IPS-20b (cell line): ENCODE data around the gene CNPY1.

Experiments
- H3K27ac ChIP-seq: one replicate; pipeline ENCODE4 v1.5.1; 2013; ENCODE audit warnings: low read length
- H3K27me3 ChIP-seq: 2 replicates; pipeline ENCODE4 v1.6.1; 2013; ENCODE audit warnings: mild to moderate bottlenecking, low read length, inconsistent platforms; ENCODE audit not compliant: insufficient read depth
- H3K36me3 ChIP-seq: 2 replicates; pipeline ENCODE4 v1.6.1; 2013; ENCODE audit warnings: low read depth, mild to moderate bottlenecking, inconsistent platforms, low read length, moderate library complexity; ENCODE audit not compliant: insufficient read depth
- H3K4me1 ChIP-seq: 2 replicates; pipeline ENCODE4 v1.6.1; 2013; ENCODE audit warnings: mild to moderate bottlenecking, control low read depth, inconsistent platforms, low read length, moderate library complexity; ENCODE audit not compliant: insufficient read depth
- H3K4me3 ChIP-seq: 2 replicates; pipeline ENCODE4 v1.5.1; 2013; ENCODE audit warnings: mild to moderate bottlenecking, low read length, inconsistent platforms
- H3K9ac ChIP-seq: 2 replicates; pipeline ENCODE4 v1.6.1; 2013; ENCODE audit warnings: low read depth, mild to moderate bottlenecking, inconsistent platforms, low read length, moderate library complexity
- H3K9me3 ChIP-seq: 2 replicates; pipeline ENCODE4 v1.6.1; 2013; ENCODE audit warnings: mild to moderate bottlenecking, low read depth, low read length, inconsistent platforms; ENCODE audit not compliant: insufficient read depth

The CNPY1 gene

DNA sequence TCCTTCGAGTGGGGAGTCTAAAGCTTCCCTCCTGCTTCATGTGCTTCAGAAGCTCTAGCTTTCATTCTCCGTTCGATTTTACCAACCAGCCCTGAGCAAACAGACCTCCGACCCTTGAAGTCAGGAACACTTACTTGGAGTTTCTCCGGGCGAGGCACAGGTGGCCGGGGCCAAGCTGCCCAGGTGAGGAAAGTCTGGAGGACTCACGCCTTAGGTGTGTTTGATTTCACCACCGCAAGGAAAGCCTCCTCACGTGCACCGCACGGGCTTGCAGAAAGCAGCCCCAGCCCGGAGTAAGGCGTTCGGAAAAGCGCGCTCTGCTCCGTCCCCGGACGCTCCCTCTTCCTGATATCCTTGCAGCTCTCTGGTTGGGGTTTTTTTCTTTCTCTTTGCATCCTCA is 30.1 kb upstream of the CNPY1 start:
- Histone ChIP-seq H3K9ac (no peak overlapping the region), H3K27ac (no peak overlapping the region), H3K4me3 (no peak overlapping the region), H3K36me3 (no peaks in the 10 kb centered on the region), H3K4me1 (no peaks in the 10 kb centered on the region), H3K9me3 (no peaks in the 10 kb centered on the region), H3K27me3 (no peaks in the 10 kb centered on the region)

GRCh38 chr7:155574556-155575290 is 28.4 kb upstream of the CNPY1 start:
- no peaks in the 10 kb centered on the region for H3K9me3 ChIP-seq
- no peaks in the 10 kb centered on the region for H3K36me3 ChIP-seq
- H3K27me3 ChIP-seq = no peaks in the 10 kb centered on the region
- H3K4me1 ChIP-seq = no peaks in the 10 kb centered on the region
- no peak overlapping the region for H3K9ac ChIP-seq
- no peak overlapping the region for H3K27ac ChIP-seq
- no peak overlapping the region for H3K4me3 ChIP-seq

GRCh38 chr7:155571581-155572345 is 25.4 kb upstream of the CNPY1 start:
- no peaks in the 10 kb centered on the region for H3K27me3 ChIP-seq
- no peaks in the 10 kb centered on the region for H3K36me3 ChIP-seq
- H3K27ac ChIP-seq = no peak overlapping the region
- H3K9ac ChIP-seq = no peak overlapping the region
- no peak overlapping the region for H3K4me3 ChIP-seq
- no peaks in the 10 kb centered on the region for H3K9me3 ChIP-seq
- H3K4me1 ChIP-seq = no peaks in the 10 kb centered on the region

DNA sequence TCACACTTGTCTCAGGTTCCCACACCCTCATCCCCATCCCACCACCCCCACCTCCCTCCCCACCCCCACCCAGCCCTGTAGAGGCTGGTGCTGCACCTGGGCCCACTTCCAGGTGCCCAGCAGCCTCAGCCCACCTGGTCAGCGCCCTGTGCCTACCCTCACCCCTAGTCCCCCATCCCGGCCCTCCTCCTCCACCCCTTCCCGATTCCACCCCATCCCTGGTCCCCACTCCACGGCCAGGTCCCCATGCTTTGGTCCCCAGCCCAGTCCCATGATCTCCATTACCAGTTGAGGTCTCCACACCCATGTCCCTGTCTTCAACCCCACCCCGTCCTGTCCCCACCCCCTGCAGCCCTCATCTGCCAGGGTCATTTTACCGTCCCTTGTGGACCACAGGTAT is 24.6 kb upstream of the CNPY1 start:
- Histone ChIP-seq H3K27me3 (no peaks in the 10 kb centered on the region), H3K27ac (no peak overlapping the region), H3K4me3 (no peak overlapping the region), H3K9ac (no peak overlapping the region), H3K36me3 (no peaks in the 10 kb centered on the region), H3K9me3 (no peaks in the 10 kb centered on the region), H3K4me1 (no peaks in the 10 kb centered on the region)

- Histone ChIP-seq H3K4me3 (no peak overlapping the region), H3K27ac (no peak overlapping the region), H3K36me3 (no peaks in the 10 kb centered on the region), H3K9me3 (no peaks in the 10 kb centered on the region), H3K4me1 (no peaks in the 10 kb centered on the region), H3K27me3 (no peaks in the 10 kb centered on the region), H3K9ac (no peak overlapping the region)
These were observed 24.0 kb upstream of the CNPY1 start for GRCh38 chr7:155570171-155570958.

DNA sequence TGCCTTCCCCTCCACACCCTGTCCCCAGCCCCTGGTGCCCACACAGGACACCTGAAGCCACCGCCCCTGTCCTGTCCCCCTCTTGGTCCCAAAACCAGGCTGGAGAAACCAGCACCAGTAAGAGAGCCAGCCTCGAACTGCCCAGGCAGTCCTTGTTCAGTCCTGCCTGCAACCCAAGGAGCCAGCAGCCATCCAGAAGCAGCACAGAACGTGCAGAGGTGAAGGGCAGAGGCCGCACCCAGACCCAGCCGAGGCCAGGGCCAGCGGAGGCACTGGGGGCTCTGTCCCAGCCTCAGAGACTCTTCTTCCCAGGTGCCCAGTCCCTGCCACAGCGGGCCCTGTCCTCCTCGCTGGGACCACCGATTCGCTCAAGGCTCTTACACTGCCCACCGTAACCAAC is 23.3 kb upstream of the CNPY1 start:
- H3K27me3 ChIP-seq = no peaks in the 10 kb centered on the region

GRCh38 chr7:155568842-155569494 is 22.6 kb upstream of the CNPY1 start:
- H3K9me3 ChIP-seq = no peaks in the 10 kb centered on the region
- H3K27ac ChIP-seq = no peak overlapping the region
- H3K27me3 ChIP-seq = no peaks in the 10 kb centered on the region
- H3K4me3 ChIP-seq = no peak overlapping the region
- H3K9ac ChIP-seq = no peak overlapping the region
- no peaks in the 10 kb centered on the region for H3K4me1 ChIP-seq
- no peaks in the 10 kb centered on the region for H3K36me3 ChIP-seq

More for the DNA sequence above, 23.3 kb upstream of the CNPY1 start:
- no peak overlapping the region for H3K27ac ChIP-seq
- no peak overlapping the region for H3K9ac ChIP-seq
- H3K4me3 ChIP-seq = no peak overlapping the region
- H3K9me3 ChIP-seq = no peaks in the 10 kb centered on the region
- H3K36me3 ChIP-seq = no peaks in the 10 kb centered on the region
- no peaks in the 10 kb centered on the region for H3K4me1 ChIP-seq

- H3K27ac ChIP-seq = no peak overlapping the region
- H3K27me3 ChIP-seq = no peaks in the 10 kb centered on the region
- no peaks in the 10 kb centered on the region for H3K9me3 ChIP-seq
- H3K9ac ChIP-seq = no peak overlapping the region
- H3K4me3 ChIP-seq = no peak overlapping the region
- H3K4me1 ChIP-seq = no peaks in the 10 kb centered on the region
- no peaks in the 10 kb centered on the region for H3K36me3 ChIP-seq
These were observed 21.9 kb upstream of the CNPY1 start for GRCh38 chr7:155568333-155568660.

DNA sequence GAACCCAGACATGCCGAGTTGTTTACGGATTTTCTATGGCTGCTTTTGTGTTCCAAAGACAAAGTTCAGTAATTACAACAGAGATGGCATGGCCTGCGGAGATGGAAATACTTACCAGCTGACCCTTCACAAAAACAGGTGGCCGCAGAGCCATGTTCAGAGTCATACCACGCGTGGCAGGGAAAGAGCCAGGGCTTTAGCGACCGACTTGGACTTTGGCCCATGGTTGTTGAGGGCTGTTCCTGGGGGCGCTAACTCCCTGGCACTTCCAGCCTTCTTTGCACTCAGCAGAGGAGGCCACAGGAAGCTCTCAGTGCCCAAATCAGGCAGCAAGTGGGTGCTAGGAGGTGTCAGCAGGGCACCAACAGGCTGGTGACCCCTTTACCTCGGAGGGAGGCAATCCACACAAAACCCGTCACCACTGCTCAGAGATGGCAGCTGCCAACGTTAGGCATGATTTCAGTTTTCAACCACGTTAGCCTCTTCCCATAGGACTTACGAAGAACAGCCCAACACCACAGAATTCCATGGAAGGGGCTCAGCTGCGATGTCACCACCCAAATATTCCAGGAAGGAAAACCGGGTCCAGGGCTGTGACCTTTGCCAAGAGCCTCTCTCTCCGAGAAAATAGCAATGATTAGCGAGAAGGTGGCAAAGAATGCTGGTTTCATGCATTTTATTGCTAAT is 21.4 kb upstream of the CNPY1 start:
- no peaks in the 10 kb centered on the region for H3K9me3 ChIP-seq
- no peak overlapping the region for H3K4me3 ChIP-seq
- H3K27me3 ChIP-seq = no peaks in the 10 kb centered on the region
- no peak overlapping the region for H3K9ac ChIP-seq
- H3K4me1 ChIP-seq = no peaks in the 10 kb centered on the region
- no peaks in the 10 kb centered on the region for H3K36me3 ChIP-seq
- no peak overlapping the region for H3K27ac ChIP-seq

DNA sequence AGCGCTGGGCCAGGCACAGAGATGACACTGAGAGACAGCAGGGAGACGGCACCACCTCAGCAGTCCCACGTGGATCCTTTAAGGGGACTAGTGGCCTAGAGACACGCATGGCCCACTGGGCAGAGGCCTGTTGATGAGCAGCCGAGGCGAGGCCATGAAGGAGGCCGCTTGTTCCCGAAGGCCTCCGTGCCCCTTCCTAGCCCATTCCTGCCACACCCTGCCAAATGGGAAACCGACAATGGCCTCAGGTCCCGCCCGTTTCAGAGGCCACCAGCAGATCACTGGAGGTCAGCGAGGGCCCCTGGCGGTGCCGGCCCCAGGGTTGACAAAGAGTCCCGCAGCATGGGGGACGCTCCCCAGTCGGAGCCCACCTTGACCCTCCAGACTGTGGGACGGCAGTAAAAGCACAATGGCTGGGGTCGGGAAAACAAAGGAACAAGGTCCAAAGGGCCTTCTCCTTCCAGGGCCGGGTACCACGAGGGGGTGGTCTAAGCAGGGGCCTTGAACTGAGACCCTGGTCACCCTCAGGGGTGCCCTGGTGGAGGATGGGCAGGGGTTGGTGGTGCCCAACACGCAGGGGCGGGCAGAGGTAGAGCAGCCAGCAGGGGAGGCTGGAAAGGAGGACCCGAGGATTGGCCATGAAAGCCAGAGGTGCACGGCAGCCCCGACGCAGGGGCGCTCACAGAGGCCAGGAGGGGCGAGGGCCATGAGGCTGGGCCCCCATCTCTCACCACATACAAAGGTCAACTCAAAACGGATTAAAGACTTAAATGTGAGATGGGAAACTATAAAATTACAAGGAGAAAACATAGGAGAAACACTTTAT is 19.9 kb upstream of the CNPY1 start:
- H3K9me3 ChIP-seq = no peaks in the 10 kb centered on the region
- no peak overlapping the region for H3K9ac ChIP-seq
- H3K27ac ChIP-seq = no peak overlapping the region
- no peaks in the 10 kb centered on the region for H3K27me3 ChIP-seq
- H3K36me3 ChIP-seq = no peaks in the 10 kb centered on the region
- H3K4me3 ChIP-seq = no peak overlapping the region
- no peaks in the 10 kb centered on the region for H3K4me1 ChIP-seq
